Globus pallidus (tissue), 1 donor: ENCODE results near the gene CKS1B.
"Not testable (repeated sequence)": the region's sequence is repeated elsewhere in the genome, so short reads cannot be mapped to it uniquely, and the experiment has no call there.

Experiments
- DNase-seq: peaks from one replicate; pipeline ENCODE4 v3.0.0-alpha.2; 2015; ENCODE audit warnings: low spot score

CKS1B gene

DNA sequence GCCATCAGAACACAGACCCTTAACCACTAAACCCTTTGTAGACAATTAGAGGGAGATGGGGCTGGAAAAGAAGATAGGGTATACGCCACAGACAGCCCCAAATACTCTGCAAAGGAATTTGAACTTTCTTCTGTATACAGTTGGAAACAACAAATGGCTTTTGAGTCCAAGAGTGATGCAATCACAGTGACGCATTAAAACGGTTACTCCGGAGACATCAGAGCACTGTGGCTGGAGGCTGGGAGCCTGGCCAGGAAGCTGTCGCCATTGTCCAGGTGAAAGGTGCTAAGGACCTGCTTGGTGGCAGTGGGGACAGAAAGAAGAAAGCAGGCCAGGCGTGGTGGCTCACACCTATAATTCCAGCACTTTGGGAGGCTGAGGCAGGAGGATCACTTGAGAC lies 12.8 kb downstream of the CKS1B start:
- DNase-seq: no peak

DNA sequence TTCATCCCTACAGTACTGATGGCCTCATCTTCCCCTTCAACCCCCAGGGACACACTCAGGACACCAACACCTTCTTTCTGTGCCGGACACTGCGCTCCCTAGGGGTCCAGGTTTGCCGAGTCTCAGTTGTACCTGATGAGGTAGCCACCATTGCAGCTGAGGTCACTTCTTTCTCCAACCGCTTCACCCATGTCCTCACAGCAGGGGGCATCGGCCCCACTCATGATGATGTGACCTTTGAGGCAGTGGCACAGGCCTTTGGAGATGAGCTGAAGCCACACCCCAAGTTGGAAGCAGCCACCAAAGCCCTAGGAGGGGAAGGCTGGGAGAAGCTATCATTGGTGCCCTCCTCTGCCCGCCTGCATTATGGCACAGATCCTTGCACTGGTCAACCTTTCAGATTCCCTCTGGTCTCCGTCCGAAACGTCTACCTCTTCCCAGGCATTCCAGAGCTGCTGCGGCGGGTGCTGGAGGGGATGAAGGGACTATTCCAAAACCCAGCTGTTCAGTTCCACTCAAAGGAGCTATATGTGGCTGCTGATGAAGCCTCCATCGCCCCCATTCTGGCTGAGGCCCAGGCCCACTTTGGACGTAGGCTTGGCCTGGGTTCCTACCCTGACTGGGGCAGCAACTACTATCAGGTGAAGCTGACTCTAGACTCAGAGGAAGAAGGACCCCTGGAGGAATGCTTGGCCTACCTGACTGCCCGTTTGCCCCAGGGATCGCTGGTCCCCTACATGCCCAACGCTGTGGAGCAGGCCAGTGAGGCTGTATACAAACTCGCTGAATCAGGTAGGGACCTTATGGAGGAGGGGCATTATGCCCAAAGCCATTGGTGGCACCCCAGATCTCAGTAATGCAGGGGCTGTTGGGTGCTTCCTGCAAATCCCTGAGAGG lies 13.8 kb downstream of the CKS1B start:
- no peak for DNase-seq

DNA sequence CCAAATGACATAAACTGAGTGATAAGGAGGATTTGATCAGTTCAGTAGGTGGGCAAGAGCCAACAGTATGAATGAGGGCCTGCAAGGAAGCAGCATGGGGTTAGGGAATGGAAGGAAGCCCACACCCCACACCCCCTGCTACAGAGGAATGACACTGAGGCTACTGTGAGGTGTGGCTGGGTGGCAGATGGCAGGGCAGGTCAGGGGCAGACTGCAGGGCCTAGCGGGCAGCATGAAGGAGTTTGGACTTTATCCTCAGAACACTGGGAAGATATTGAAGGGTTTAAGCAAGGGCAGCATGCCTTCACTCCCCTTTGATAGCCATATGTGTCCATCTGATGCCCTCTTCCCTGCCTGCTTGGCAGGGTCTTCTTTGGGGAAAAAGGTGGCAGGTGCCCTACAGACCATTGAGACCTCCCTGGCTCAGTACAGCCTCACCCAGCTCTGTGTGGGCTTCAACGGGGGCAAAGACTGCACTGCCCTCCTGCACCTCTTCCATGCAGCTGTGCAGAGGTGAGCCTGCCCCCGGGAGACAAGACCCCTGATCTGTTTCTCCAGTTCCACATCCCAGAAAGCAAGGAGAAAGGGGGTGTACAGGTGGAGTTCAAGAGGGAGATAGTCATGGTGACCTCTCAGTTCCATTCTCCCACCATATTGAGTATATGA lies 14.8 kb downstream of the CKS1B start:
- DNase-seq: no peak

DNA sequence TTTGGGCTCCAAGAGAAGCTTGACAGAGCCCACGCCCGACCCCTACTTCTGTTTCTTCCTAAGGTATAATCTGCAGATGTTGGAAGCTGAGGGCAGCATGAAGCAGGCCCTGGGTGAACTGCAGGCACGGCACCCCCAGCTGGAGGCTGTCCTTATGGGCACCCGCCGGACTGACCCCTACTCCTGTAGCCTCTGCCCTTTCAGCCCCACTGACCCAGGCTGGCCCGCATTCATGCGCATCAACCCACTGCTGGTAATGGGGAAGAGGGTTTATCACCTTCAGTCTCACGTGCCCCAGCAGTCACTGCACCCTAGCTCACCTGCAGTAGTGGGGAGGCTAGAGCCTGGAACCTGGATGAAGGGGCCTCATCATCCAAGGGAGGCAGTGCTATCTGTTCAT lies 15.8 kb downstream of the CKS1B start:
- DNase-seq: no peak

DNA sequence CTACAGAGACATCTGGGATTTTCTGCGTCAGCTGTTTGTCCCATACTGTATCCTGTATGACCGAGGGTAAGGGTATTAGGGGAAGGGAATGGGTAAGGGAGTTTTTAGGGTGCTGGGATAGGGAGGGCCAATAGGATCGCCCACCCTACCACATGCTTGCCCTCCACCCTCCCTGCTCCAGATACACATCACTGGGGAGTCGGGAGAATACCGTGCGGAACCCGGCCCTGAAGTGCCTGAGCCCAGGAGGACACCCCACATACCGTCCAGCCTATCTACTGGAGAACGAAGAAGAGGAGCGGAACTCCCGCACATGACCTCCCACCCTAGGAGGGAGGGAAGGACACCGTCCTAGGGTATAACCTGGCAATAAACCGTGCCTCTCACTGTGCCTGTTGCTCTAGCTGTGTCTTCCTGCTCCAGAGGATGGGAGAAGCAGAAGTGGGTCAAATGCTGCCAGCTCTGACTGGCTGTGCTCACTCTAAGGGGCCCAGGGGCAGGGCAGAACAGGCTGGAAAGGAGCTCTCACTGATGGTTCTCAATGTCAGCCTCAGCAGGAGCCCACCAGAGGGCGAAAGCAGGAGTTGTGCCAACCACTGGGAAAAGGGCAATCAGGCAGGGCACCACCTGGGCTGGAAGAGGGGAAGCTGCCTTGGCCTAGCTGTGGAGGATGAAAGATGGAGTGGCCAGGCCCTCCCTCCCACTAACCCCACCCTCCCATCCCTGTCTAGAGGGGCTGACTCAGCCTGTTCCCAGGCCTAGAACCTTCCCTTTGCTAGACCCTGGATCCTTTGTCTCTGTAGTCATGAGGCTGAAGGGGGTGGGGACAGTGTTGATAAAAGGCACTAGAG lies 18.5 kb downstream of the CKS1B start:
- DNase-seq: no peak

DNA sequence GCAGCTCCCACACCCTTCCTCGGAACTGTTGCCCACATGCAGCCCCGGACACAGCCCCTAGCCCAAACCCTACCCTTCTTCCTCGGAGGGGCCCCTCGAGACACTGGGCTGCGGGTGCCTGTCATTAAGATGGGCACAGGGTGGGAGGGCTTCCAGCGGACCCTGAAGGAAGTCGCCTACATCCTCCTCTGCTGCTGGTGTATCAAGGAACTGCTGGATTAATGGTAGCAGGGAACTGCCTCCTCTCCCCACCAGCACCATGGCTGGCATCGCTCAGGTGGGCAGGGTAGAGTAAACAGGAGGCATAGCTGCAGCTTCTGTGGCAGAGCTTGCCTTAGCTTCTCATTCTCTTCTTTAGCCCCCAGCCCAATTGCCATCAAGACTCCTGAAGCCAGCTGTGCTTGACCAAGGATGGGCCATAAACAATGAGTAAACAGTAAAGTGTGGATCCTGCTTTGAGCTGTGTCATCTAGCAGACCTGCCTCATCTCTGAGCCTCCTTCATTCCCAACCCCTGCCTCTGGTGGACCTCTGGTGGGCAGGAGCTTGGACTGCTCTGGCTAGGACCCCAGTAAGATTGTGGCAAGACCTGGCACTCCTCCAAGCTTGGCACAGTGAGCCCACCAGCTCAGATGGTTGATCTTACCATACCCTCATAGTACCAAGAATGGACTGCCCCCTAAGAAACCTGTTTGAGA lies 19.2 kb downstream of the CKS1B start, which contains the start of gene LENEP:
TSS of gene LENEP (plus strand) at position 15 of the 697 bp plus-strand sequence. CDS start at position 37, 22 bp downstream.
- no peak for DNase-seq

DNA sequence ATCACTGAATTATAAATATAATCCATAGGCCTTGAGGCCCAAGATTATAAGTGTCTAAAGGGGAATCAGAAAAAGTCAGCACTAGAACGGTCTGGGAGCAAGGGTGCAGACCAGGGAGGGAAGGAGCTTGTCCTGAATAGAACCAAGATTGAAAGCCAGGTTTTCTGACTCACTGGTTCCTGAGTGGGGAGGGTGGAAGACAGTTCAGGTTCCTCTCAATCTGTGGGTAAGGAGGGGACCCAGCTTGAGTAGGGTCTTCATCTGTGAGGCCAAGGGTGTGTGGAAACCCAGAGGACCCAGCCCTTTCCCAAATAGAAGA lies 19.7 kb downstream of the CKS1B start:
- no peak for DNase-seq

DNA sequence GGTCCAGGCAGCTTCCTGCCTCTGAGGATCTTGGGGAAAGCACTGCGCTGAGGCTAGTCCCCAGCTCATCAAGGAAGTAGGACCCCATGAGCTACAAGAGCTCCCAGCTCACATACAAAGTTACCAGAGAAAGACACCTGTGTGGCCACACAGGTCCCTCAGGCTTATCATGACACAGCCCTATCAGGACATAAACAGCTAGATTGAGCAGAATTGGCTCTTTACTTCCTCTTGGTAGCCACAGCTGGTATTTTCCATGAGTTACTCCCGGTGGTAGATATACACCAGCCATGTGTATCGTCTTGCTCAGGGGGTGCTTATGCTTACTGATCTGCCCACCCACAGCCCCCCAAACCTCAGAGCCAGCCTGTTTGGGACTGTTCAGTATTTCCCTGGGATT lies 20.1 kb downstream of the CKS1B start:
- no peak for DNase-seq

DNA sequence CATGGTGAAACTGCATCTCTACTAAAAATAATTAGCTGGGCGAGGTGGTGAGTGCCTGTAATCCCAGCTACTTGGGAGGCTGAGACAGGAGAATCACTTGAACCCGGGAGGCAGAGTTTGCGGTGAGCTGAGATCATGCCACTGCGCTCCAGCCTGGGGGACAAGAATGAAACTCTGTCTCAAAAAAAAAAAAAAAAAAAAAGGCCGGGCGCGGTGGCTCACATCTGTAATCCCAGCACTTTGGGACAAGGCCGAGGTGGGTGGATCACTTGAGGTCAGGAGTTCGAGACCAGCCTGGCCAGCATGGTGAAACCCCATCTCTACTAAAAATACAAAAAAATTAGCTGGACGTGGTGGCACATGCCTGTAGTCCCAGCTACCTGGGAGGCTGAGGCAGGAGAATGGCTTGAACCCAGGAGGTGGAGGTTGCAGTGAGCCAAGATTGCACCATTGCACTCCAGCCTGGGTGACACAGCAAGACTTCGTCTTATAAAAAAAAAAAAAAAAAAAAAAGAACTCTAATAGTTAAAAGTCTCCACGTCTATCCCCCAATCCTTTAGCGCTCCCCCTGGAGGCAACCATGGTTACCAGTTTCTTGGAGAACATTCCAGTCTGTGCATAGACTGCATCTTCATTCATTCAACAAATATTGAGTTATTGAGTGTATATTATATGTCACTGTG lies 21.0 kb downstream of the CKS1B start:
- DNase-seq: not testable (repeated sequence)

DNA sequence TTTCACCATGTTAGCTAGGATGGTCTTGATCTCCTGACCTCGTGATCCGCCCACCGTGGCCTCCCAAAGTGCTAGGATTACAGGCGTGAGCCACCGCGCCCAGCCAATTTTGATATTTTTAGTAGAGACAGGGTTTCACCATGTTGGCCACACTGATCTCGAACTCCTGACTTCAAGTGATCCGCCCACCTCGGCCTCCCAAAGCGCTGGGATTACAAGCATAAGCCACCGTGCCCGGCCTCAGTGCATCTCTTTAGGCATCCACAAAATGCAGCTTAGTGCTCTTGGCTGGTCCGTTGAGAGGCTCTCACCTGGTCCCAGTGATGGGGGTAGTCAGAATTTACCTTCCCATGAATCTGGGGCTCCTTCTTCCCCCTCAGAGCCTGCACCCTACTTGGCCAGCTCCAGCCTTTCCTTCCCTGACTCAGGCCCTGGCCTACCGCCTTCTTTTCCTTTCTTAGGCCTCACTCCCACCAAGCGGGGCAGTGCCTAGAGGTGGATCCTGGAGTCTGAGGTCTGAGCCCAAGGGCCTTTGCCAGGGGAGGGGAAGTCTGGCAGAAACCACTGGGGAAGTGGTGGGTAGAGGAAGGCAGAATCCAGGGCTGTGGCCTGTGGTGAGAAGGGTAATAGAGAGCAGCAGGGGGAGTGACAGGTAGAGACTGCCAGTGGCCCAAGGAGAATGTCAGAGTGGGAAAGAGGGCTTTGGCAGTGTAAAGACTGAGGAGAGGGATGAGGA lies 22.7 kb downstream of the CKS1B start:
- DNase-seq: no peak

DNA sequence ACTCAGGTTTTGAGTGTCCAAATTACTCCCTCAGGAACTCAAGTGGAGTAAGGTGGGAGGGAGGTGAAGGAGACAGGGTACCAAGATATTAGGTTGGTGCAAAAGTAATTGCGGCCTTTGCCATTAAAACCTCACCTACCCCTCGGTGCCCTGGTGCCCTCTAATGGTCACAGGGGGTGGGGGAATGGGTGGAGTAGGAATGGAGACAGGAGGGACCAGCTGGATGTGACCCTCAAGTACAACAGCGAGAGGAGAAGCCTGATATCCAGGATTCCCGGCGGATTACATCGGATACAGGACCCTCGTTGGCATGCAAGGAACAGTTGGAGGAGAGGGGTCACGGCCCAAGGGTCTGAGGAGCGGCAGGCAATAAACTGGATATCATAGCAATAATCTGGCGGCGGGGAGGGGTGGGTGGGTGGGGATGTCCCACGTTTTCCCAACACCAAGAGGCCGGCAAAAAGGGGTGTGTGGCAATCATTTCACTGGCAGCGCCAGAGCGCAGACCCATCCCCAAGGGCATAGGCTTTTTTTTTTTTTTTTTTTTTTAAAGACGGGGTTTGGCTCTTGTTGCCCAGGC lies 23.8 kb downstream of the CKS1B start:
- DNase-seq: no peak

DNA sequence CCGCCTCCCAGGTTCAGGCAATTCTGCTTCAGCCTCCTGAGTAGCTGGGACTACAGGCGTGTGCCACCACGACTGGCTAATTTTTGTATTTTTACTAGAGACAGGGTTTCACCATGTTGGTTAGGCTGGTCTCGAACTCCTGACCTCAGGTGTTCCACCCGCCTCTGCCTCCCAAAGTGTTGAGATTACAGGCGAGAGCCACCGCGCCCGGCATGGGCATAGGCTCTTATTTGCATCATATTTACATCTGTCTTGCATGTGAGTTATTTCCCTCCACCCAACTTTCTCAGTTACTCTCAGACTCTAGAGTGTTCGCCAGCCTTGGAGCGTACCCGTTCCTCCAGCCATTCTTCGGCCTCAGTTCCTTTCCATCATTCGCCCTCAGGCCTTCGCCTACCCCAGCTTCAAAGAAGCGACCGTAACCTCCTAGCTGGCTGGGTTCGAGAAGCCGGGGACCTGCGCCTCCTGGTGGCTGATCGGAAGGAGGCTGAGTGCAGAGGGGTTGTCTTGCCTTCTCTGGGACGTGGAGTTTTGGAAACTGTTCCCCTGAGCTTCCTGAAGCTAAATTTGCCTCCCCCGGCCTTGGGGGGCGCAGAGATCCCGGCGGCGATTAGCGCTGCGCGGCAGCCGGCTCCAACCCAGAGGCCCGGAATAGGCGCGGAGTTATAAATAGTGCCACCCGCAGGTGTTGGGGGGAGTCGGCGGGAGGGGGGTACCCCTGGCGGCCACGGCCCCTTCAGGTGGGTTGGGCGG lies 24.5 kb downstream of the CKS1B start:
- DNase-seq: no peak

DNA sequence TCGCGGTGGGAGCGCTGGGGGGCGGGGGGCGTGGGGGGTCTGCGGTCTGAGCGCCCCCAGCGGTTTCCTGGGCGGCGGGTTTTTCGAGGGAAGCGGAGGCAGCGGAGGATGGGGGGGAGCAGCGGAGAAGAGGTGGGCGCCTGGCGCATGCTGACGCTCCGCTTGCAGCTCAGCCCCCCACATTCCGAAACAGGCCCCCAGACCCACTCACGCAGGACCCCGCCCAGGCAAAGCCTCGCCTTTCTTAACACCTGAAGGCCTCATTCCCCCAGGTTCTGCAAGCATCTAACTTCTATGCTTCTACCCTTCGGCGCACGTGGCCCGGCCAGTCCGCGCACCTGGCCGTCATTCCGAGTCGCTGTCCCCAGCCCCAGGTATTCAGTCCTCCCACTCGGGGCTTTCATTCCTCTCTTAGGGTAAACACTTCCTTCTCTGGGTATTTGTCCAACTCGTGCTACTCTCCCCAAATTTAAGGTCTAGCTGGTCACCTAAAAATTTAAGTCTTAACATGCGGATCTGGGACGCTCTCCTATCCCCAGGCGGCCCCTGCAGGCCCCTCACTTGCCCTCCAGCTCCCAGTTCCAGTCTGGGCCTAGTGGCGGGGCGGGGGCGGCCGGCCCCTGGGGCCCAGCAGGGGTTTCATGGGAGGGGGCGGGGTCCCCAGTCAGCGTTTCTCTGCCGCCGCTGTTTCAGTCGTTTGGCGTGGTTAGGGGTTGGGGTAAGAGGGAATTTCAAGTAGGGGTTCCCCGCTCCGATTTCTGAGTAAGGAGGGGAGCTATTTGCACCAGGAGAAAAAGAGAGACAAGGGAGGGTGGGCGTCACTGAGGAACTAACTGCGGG lies 25.3 kb downstream of the CKS1B start:
- no peak for DNase-seq

DNA sequence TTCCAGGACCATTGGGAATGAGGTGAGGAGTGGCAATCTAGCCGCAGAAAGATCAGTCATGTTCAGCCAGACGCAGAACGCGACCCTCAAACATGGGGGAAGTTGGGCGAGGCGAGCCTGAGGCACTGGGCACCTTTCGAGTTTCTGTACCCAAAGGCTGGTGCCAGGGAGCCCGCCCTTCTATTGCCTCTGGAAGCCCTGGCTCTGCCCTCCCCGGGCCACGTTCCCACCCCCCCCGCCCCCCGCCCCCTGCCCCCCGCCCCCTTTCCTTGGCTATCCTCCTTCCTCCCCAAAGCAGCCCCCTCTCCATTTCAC lies 25.9 kb downstream of the CKS1B start:
- no peak for DNase-seq

DNA sequence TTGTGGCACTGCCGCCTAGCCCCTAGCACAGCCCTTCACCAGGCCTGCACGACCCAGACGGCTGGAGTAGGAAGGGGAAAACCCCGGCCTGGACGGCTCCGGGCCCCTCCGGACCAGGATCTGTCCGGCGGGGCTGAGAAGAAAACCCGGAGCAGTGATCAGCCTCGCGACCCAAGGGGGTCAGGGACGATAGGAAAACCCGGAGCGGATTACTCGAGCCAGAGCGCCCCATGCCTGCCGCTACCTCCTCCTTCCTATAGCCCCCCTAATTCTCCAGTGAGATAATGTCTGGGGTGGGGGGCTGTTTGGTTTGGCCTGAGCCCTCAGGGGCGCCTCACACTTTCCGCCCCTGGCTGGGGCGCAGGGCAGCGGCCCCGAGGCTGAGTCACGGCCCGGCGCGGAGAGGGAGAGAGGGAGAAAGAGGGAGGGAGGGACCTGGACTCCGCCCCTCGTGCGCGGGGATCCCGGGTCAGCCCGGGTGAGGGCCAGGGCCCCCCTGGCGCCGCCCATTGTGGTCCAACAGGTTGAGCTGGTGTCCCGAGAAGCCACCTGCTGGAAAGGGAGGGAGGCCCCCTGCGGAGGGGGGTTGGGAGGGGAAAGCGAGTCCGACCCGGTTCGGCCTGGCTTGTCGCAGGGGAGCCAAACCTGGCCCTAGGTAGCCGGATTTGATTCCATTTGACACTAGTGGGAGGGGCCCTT lies 26.4 kb downstream of the CKS1B start:
- peak; percentile 89 for DNase-seq

DNA sequence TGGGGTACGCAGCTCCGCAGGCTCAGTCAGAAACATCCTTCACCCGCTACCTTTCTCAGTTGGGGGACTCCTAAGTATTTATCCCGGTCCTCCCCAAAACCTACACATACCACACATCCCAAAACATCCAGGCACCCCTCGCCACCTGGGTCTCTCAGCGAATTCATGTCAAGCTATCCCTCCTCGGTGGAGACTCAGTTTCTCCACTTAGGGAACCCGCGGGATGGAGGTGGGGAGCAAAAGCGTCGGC lies 26.9 kb downstream of the CKS1B start:
- no peak for DNase-seq

DNA sequence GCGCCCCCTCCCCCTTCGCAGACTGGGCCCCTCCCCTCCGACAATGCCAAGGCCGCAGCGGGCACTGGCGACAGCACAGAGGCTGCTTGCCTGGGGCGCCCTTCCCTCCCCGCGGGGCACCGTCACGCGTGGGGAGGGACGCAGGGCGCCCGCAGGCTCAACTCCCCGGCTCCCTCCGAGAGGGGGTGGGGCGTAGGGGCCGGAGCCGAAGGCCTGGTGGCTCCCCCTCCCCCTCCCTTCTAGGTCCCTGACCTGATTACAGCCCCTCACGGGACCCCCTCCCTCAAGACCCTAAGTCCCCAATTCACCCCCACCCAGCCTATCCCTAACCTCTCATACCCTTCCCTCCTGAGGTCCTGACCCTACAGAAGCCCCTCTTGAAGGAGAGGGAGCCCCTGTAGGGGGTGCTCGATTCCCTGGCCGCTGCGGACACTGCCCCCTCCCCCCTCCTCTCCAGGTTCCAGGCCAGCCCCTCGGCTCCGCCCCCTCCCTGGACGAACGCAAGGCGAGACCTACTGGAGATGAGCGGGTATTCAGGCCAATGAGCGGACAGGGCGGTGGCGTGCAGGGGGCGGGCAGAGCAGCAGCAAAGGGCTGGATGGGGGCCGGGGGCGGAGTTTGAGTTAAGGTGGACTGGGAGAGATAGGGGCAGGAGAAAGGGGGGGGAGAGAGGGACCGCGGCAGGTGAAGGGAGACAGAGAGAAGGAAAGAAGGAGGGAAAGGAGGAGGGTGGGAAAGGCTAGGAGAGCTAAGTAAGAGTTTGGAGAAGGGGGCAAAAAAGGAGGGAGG lies 27.4 kb downstream of the CKS1B start:
- peak; percentile 100 for DNase-seq
